Islet of Langerhans (tissue), 1 donor: Measurements from ENCODE around the gene ZNF22.
A peak's percentile ranks its signal among the peaks of the same experiment; 100 is the strongest.

Experiments
- FAIRE-seq: peaks from one replicate; lab custom pipeline; 2011; peaks lifted over from hg19 to GRCh38; lab: Jason Lieb, UNC

Gene ZNF22

DNA sequence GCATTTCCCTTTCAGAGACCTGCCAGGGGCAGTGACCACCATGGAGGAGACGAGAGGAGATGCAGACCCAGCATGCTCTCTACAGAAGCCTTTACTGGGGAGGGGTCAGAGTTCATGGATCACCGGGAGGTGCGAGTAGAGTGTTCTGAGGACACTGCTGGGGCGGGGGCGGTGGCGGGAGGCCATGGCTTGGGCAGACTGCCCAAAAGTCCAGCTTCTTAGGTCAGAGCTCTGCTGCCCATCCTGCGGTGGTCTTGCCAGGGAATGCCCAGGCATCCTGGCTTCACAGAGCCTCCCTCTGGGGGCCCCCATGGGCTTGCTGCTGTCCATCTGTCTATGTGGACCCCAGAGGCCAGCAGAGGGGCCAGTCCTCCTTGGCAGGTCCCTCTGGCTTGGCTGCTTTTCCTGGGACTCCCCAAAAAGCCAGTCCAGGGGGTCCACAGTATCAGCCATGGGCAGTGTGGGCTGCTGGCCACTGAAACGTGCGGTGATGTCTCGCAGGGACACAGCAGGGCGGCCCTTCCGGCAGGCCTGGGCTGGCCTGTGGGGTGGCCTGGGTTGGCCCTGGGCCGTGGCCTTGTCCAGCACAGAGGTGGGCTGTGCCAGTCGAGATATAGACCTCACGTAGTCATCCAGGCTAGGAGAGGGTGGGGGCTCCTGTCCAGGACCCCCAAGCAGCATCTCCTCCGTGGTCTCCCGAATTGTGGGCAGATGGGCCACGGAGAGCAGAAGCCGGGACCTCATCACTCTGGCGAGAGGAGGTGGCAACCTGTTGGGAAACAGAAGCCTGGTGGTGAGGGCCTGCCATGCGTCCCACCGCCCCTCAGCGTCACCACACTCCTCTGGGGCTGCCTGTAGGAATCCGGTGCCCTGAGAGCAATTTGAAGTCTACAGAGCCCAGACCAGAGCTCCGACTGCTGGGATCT, 23.2 kb upstream of the ZNF22 start:
- FAIRE-seq, result no peak

DNA sequence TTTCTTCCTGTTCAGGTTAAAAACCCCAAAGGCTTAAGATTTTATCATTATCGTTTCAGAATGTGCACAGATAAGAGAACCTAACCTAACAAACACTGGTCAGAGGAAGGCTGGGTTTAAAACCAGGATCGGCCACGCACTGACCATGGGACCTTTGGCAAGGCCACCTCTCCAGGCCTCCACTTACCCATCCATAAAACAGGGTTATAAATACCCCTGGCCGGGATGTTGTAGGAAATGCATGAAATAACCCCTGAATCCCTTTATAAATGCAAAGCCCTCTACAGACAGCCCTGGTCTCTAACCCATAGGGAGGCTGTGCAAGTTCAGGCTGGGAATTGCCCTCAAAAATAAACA, 22.5 kb upstream of the ZNF22 start:
- no peak for FAIRE-seq

DNA sequence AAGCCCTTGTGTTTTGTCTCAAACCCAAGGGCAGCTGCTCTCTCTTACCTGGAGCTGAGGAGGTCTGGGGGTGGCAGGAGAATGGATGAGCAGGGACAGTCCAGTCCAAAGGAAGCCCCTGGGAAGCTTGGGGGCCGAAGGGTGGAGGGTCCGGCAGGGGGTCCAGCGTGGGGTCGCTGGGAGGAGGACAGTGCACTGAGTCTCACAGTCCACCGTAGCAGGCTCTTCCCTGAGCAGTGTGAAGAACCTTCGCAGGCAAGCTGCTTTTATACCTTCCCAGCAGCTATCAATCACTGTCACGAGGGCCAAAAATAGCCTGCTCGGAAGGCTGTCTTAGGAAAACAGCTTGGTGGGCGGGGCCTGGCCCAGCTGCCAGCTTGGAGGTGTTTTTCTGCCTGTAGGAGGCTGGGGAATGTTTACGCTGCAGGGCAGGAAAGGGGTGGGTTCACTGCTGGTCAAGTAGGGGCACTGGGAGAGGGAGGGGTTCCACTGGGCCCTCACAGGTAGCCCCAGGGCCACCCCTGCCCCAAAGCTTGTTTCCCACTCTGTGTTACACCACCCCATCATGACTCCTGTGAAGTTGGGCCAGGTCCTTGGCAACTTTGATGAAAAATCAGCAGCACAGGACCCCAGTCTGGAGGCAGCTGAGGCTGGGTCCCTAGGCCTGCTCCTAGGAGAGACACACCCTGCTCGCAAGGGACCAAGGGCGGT, 22.0 kb upstream of the ZNF22 start, which contains the start of gene DEPP1:
Gene DEPP1 (minus strand): TSS at position 240 of the 711 bp plus-strand sequence. CDS start 779 bp downstream, outside the sequence.
- FAIRE-seq, result peak; percentile 93

DNA sequence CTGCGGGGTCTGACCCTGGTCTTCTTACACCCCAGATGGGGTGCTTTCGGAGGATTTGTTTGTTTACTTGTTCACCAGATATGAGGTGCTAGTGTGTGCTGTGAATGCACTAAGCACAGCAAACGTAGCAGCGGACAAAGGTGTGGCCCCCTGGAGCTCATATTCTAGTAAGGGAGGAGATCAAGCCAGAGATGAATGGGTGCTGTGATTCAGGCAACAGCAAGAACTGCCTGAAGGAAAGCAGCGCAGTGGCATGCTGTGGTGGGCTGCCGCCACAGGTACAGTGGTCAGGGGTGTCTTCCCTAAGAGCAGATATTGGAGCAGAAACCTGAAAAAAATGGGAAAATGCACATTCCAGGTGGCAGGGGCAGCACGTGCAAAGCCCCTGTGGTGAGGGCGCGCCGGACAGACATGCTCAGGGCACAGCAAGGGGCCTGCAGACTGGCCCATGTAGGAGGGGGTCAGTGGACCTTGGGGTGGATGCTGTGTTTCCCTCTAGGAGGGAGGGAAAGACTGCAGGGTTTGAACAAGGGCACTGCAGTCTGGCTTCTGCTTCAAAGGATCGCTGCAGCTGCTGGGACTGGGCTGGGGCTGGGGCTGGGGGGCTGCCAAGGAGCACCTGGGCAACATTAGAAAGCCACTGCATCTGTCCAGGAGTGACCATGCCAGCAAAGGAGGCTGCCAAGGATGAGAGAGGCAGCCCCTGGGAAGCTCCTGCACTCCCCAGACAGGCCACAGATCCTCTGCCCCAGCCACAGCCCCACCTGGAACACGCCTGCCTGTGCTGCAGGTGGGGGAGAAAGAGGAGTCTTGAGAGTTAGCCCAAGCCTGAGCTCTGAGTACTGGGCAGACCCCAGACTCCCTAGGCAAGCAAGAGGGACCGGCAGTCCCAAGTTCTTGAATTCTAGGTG, 21.2 kb upstream of the ZNF22 start:
- no peak for FAIRE-seq

DNA sequence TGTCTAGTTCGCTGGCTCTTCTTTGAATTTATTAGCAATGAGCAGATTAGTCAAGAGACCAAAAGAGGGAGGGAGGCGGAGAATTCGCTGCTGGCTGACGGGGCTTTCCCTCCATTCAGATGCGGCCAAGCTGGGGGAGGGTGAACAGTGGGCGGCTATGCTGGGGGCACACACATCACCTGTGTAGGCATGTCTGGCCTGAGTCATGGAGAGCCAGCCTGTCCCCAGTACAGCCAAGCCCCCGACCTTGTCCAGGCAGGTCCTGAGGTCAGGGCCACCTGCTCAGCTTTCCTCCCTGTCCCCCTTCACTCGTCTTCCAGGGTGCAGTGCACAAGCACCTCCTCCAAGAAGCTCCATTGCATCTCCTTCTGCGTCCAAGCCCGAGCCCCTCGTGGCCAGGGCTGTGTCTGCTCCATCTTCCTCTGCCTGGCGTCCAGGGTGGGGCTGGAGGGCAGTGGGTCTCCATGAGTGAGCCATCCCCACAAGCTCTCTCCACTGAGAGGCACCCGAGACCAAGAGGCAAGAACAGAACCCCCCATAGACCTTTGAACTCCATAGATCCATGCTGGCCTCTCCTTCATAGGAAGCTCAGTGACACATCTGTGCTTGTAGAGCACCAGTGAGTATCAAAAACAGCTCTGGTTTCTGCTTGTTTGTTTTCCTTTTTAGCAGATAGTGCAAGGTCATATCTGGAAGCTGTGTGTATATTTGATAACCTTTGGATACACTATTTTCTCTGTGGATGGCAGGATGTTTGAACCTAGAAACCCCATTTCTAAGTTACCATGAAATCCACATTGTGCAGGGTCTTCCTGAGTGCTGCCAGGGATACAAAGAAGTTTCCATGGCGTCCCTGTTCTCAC, 20.2 kb upstream of the ZNF22 start:
- no peak for FAIRE-seq

DNA sequence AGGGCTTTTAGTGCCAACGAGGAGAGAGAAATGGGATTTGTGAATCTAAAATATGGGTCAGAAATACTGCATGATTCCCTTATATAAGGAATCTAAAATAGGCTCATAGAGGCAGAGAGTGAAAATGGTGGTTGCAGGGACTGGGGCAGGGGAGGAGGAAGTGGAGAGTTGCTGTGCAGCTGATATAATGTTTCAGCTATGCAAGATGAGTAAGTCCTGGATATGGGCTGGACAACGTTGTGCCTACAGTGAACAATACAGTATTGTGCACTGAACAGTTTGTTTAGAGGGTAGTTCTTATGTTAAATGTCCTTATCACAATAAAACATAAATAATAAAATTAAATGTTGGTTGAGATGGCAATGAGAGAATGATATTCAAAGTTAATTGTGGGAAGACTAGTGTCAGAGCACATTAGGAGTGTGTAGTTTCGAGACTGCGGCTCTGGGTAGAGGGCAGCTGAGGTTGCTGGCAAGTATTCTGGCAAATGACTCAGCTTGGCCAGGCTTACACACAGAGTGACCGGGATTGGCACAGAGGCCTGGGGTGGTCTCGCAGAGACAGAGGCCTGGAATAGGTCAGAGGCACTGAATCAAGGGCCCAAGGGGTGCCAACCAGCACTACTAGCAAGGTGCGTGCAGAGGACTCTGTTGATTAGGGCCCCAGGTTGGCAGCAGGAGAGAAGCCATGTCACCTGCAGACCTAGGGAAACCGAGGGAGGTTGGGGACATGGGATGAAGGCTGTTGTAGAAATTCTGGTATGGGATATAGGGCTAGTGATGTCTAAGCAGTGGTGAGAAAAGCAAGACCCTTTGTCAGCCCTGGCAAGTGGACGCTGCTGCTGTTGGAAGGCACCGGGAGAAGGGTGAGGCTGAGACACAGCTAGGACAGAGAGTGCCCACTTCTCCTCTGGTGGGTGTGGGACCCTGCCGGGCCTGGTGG, 19.3 kb upstream of the ZNF22 start:
- FAIRE-seq, result peak; percentile 86

DNA sequence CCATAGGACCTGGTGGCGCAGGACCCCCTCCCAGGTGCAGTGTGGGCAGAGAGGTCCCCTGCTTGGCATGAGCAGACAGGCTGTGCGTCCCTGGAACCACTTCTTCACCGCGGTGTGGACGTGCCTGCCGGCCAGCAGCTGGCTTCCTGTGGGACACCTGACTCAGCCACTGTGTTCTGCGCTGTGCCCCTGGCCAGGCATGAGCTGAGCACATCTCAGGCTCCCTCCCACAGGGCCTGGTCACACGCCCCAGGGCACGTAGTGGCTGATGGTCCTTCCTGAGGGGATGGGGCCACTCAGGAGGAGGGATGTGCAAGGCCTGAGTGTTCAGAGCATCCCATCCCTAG, 18.6 kb upstream of the ZNF22 start:
- FAIRE-seq, result no peak

DNA sequence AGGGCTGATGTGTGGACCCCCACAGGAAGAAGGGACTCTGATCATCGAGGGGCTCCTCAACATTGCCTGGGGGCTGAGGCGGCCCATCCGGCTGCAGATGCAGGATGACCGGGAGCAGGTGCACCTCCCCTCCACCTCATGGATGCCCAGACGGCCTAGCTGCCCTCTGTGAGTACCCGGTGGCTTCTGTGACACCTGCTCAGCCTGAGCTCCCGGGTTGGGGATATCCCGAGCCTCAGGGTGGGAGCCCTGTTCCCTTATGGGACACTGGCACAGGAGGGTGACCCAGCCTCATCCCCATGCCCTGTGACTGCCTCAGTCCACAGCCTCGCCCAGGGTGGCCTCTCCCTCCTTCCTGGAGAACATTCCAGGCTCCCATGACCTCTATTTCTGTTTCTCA, 18.2 kb upstream of the ZNF22 start:
- FAIRE-seq, result no peak

DNA sequence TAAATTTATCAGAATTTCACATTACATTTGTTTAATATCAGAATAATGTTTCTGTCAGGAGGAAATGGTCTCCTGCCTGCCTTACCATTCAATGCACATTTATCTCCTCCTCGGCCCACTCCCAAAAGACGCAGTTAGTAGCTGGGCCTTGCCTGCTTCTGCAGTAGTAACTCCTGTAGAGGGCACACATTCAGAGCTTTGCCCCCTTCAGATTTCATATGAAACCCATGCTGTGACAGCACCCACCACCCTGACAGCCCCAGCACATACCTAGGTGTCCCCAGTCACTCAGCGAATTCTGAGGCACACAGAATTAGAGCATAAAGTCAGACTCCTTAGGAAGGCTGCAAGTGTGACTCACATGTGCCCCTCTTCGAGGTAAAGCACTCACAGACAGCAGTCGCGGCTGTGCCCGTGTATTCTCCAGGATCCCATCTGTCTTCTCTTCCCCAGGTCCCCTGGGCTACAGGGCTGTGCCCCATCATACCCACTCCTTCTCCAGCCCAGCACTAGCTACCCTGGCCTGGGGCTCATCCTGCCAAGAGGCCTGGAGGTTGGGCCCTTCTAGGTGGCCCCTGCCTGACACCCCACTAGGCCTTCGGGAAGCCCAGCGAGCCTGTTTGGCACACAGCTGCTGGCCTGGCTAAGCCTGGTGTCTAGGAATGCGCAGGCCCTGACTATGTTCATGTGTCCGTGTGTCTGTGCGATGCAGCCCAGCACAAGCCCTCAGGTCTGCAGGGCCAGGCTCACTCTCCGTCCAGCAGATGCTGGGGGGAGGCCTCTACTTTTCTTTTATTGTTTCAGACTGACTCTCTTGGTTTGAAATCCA, 17.4 kb upstream of the ZNF22 start:
- FAIRE-seq, result no peak

DNA sequence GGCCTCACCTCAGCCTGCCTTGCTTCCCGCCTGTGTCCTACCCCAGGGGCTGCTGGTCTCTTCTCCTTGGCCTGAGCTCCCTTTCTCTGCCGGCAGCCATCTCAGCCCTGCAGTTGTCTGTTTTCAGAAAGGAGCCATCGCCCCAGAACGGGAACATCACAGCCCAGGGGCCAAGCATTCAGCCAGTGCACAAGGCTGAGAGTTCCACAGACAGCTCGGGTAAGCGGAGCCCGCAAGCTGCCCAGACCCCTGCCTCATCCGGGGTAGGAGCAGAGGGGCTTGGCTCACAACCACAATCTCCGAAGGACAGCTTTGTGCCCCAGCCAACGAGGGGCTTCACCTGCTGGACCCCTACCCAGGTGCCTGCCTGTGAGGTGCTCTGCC, 16.8 kb upstream of the ZNF22 start:
- no peak for FAIRE-seq

DNA sequence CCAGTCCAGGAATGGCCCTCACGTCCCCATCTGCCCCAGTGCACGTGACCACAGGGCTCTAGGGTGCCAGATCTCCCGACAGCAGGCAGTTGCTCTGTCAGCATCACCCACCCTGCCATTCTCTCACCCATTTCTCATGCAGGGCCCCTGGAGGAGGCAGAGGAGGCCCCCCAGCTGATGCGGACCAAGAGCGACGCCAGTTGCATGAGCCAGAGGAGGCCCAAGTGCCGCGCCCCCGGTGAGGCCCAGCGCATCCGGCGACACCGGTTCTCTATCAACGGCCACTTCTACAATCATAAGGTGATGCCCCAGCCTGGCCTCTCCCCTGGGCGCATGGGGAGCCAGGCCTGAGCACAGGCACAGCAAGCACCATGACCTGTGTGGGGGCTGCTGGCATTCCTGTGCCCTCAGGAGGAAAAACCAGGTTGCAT, 16.0 kb upstream of the ZNF22 start:
- no peak for FAIRE-seq

DNA sequence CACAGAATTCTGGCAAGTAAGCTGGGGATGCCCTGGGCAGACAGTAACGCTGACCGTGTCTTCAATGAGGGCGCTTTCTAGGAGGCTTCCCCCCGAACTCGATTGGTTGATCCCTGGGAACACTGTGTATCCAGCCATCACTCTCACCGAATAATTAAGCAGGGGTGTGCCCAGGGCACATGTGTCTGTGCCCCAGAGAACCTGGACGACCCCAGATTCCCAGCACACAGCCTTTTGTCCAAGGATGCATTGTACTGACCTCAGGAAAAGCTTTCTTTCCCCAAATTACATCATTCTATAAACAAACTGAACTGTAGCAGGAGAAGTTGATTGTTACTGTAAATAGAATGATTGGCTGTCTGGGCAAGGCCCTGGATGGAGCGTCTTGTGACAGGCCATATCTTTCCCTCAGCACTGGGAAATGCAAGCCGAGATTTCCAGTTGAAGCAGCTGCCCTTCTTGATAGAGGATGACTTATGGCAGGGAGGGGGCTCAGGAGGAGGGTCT, 15.5 kb upstream of the ZNF22 start:
- FAIRE-seq, result no peak

DNA sequence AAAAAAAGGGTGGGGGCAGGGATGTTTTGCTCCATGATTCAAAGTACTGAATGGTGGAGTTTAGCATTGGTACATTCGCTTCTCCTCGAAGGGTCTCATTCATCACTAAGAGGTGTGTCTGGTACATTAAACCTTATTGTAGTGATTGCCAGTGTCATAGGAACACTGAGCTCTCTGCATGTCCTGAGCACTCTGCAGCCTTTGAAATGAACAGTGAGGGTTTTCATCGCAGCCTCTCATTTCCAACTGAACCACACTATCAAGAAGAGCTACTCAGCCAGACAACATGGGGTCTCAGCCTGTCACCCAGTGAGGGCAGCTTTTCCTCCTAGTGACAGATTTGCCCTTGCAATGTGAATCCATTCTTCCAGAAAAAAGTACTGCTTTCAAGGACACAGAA, 14.5 kb upstream of the ZNF22 start:
- FAIRE-seq, result no peak

DNA sequence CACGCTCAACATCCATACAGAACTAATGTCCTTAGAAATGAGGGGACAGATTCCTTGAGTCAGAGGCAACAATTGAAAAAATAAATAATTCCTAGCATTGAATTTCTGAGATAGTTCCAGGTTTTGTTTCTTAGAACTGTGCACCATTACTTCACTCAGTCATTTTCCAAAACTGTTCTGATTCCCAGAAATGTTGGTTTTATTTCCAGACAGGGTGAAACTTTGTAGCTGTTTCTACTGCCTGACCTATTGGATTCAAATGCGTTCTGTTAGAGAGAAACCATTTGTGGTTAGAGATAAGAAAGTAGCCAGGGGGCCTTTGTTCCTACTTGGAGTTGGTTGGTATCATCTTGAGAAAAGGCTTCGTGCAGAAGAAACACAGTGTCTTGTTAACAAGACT, 14.1 kb upstream of the ZNF22 start:
- FAIRE-seq, result no peak

DNA sequence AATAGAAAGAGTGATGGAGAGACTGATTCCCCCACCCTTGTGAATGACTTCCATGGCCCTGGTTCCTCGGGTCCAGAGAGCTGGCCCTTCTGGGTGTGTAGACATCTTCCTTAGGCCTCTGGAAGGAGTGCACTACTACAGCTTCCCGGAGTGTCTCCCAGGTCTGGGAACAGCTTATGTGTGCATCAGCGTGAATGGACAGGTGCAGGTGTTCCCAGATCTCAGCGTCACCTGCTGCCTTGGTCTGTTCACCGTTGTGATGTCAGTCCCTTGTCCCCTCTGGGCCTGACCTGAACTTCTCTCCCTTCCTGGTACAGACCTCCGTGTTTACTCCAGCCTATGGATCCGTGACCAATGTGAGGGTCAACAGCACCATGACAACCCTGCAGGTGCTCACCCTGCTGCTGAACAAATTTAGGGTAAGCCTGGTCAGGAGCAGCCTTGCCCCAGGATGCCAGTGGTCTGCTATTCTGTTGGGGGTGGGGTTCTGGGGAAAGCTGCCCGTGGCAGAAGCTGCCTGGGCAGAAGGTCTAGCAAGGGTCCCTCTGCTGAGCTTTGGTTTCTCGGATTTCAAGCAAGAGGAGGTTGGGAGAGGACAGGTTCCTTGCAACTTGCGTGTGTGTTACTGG, 11.7 kb upstream of the ZNF22 start:
- no peak for FAIRE-seq

DNA sequence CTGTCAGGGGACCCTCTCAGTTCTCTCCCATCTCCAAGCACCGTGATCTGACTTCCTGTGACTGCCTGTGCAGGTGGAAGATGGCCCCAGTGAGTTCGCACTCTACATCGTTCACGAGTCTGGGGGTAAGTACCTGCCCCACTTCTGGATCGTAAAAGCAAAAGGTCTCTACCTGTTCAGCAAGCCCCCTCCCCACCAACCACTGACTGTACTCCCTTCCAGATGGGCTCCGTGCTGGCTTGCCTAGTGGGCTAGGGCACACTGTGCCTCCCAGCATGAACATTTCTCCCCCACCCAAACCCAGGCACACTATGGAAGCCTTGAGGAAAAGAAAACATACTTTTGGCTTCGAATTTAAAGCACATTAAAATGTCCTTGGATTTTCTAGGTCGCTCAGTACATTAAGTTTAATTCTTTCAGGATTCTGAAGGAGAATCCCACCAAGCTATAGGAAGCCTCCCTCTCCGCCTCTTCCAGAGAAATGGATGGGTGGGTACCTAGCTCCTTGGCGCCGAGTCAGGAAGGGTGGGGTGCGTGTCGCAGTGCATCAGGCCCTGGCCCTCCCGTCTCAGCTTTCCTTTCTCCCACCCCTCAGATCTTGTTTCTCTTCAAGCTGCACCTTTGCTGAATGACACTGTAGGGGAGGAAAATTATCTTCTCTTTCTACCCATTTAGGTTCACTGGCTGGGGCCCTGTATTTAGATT, 11.0 kb upstream of the ZNF22 start:
- FAIRE-seq, result no peak

DNA sequence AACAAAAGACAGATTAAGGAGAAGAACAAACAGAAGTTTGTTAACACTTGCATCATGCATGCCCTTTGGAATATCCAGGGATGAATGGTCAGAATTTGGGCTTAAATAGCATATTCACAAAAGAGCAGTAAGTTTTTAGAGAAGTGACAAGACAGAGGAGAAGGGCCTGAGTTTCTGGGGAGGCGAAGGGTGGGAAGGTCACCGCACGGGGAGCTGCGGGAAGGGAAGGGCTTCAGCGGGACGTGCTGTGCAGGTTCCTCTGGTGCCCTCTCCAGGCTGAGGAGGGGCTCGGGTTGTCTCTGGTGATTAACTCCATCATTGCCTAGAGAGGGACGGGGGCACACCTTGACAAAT, 10.4 kb upstream of the ZNF22 start:
- no peak for FAIRE-seq

DNA sequence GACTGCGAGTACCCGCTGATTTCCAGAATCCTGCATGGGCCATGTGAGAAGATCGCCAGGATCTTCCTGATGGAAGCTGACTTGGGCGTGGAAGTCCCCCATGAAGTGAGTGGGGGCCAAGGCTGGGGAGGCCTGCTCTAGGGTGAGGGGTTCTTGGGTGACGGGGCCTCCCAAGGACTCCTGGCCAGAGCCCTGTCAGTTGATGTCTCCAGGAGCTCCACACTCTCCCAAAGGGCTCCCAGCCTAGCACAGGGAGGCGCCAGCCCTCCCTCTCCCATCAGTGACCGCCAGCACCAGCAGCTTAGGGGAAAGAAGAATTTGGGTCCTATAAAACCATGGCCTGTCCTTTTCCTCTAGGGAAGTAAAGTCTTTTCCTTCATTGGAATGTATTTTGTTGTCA, 9.8 kb upstream of the ZNF22 start:
- no peak for FAIRE-seq
